NCI-H1436 (cell line): ENCODE results near the gene ATP2A2.
"Not testable (repeated sequence)": the region's sequence is repeated elsewhere in the genome, so short reads cannot be mapped to it uniquely, and the experiment has no call there.

Source experiments
- DNase-seq: peaks from one replicate; lab custom pipeline; 2025; lab: John Stamatoyannopoulos, UW

Gene ATP2A2

GRCh38 chr12:110301065-110301806 is 20.2 kb downstream of the ATP2A2 start:
- no peak for DNase-seq

- no peak for DNase-seq
Measured at GRCh38 chr12:110304061-110304551, 23.1 kb downstream of the ATP2A2 start.

- DNase-seq = no peak
Measured at GRCh38 chr12:110307372-110307771, 26.3 kb downstream of the ATP2A2 start.

- DNase-seq = no peak
Measured at GRCh38 chr12:110310763-110311162, 29.7 kb downstream of the ATP2A2 start.

GRCh38 chr12:110311903-110312302 is 30.9 kb downstream of the ATP2A2 start:
- DNase-seq = no peak

- no peak for DNase-seq
Measured at GRCh38 chr12:110312581-110313360, 31.7 kb downstream of the ATP2A2 start.

- DNase-seq = no peak
Measured at GRCh38 chr12:110314308-110314707, 33.3 kb downstream of the ATP2A2 start.

GRCh38 chr12:110316861-110317260 is 35.8 kb downstream of the ATP2A2 start:
- DNase-seq = no peak

GRCh38 chr12:110317911-110318310 is 36.9 kb downstream of the ATP2A2 start:
- no peak for DNase-seq

- DNase-seq = no peak
Measured at GRCh38 chr12:110320550-110320949, 39.5 kb downstream of the ATP2A2 start.

- no peak for DNase-seq
Measured at GRCh38 chr12:110329710-110330109, 48.7 kb downstream of the ATP2A2 start.

GRCh38 chr12:110330124-110330523 is 49.1 kb downstream of the ATP2A2 start:
- DNase-seq = no peak

- no peak for DNase-seq
Measured at GRCh38 chr12:110330544-110330943, 49.5 kb downstream of the ATP2A2 start.

- DNase-seq = no peak
Measured at GRCh38 chr12:110333201-110333600, 52.2 kb downstream of the ATP2A2 start.

GRCh38 chr12:110335481-110336045 is 54.5 kb downstream of the ATP2A2 start:
- DNase-seq = no peak

- no peak for DNase-seq
Measured at GRCh38 chr12:110337912-110338710, 57.1 kb downstream of the ATP2A2 start.

GRCh38 chr12:110338754-110339153 is 57.7 kb downstream of the ATP2A2 start:
- no peak for DNase-seq

GRCh38 chr12:110339184-110339952 is 58.3 kb downstream of the ATP2A2 start:
- no peak for DNase-seq

- not testable (repeated sequence) for DNase-seq
Measured at GRCh38 chr12:110340261-110340660, 59.2 kb downstream of the ATP2A2 start.

GRCh38 chr12:110340706-110341105 is 59.7 kb downstream of the ATP2A2 start:
- no peak for DNase-seq

- no peak for DNase-seq
Measured at GRCh38 chr12:110342157-110342556, 61.1 kb downstream of the ATP2A2 start.
